Thyroid gland (tissue), 4 donors: ENCODE data around the gene TIMM29. TPM values are rescaled to one million over a fixed set of nuclear protein-coding genes. Genes with fewer than 3 reads are reported as not detected.

Source experiments
- DNase-seq, 2 donors: peaks; one replicate each; pipeline ENCODE4 v3.0.0-alpha.2; 2019
- H3K27ac ChIP-seq, 3 donors: fragments of 200-600 bp; sonication (generic); 1 replicate in 2 of 3; 2 replicates in 1 of 3; pipeline ENCODE4 v1.5.1; 2016 to 2019; ENCODE audit warnings: mild to moderate bottlenecking in 1 of 3, moderate library complexity in 1 of 3
- H3K27me3 ChIP-seq: fragments of 200-600 bp; sonication (generic); one replicate; pipeline ENCODE4 v1.5.1; 2019
- H3K36me3 ChIP-seq, 2 donors: fragments of 200-600 bp; sonication (generic); one replicate each; pipeline ENCODE4 v1.5.1; 2016 to 2019
- H3K4me1 ChIP-seq, 2 donors: fragments of 200-600 bp; sonication (generic); one replicate each; pipeline ENCODE4 v1.5.1; 2017 to 2019
- H3K4me3 ChIP-seq, 3 donors: fragments of 200-600 bp; sonication (generic); replicated peaks in 1 of 3; 1 replicate in 2 of 3; 2 replicates in 1 of 3; pipeline ENCODE4 v1.5.1; 2016; ENCODE audit warnings: mild to moderate bottlenecking in 1 of 3
- H3K9me3 ChIP-seq: fragments of 200-600 bp; sonication (generic); one replicate; pipeline ENCODE4 v1.5.1; 2017
- POLR2A ChIP-seq, 2 donors: fragments of 450-650 bp; IDR thresholded peaks; one replicate each; pipeline ENCODE4 v1.6.1; 2017; ENCODE audit warnings: antibody characterized with exemption in 2 of 2, mild to moderate bottlenecking in 2 of 2, moderate library complexity in 1 of 2
- WGBS, 2 donors: methylation state at CpG; one replicate each; pipeline ENCODE4 v1.1.5; 2017; 5-methylcytosine and 5-hydroxymethylcytosine counted together
- intact Hi-C: fragments of 100-400 bp; cut with DNase I; formaldehyde crosslinking; loops from one replicate; pipeline ENCODE4 v1.15.1; 2023
- total RNA-seq, 4 donors: library from RNA; depleted of rRNA; stranded (reverse); fragments of >200 nt; gene quantifications; one replicate each; pipeline ENCODE4 v1.2.3, GENCODE V29; 2016
- TF ChIP-seq, protein P1 (sequence below), 6 experiments: fragments of 200-600 bp in 3 of 6; fragments of 450-650 bp in 3 of 6; sonication (generic) in 3 of 6; IDR thresholded peaks; one replicate each; pipeline ENCODE4 v1.5.1; 2016 to 2019; ENCODE audit warnings: antibody characterized with exemption in 6 of 6, mild to moderate bottlenecking in 2 of 6, inconsistent platforms in 1 of 6, moderate library complexity in 1 of 6

Gene TIMM29
- total RNA-seq, 4 donors from 2014 or later = 19.6 to 39.5 (median 33.4) TPM

DNA sequence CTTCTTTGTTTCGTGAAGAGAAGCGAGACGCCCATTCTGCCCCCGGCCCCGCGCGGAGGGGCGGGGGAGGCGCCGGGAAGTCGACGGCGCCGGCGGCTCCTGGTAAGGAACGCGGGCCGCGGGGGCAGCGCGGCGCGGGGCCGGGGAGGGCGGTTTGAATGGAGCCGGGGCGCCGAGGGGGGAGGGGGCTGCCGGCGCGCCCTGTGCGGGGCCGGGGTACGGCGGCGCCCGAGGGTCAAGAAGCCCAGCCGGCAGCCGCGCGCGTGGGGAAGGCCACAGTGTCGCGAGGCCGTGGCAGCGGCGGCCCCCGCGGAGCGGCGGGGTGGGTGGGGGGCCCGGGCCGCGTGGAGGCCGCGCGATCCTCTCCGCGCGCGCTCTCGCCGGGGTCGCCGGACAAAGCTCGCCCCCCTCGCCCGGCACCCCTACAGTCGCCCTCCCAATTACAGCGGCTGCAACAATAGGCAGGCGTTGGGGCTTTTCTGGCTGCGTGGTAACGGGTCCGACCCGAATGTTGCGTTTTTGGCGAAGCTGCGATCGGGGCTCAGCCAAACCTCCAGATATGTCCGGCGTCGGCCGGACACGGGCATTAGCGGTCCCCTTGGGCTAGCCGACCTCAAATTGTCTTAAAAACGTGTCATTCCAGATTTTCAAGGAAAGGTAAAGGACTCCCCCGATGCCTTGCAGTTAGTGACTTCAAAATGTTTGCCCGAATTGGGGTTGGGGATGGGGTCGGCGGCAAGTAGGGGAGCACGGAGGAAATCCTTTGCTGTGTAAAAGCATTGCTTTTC is 32.7 kb downstream of the TIMM29 start:
- TF ChIP-seq, protein P1, sequence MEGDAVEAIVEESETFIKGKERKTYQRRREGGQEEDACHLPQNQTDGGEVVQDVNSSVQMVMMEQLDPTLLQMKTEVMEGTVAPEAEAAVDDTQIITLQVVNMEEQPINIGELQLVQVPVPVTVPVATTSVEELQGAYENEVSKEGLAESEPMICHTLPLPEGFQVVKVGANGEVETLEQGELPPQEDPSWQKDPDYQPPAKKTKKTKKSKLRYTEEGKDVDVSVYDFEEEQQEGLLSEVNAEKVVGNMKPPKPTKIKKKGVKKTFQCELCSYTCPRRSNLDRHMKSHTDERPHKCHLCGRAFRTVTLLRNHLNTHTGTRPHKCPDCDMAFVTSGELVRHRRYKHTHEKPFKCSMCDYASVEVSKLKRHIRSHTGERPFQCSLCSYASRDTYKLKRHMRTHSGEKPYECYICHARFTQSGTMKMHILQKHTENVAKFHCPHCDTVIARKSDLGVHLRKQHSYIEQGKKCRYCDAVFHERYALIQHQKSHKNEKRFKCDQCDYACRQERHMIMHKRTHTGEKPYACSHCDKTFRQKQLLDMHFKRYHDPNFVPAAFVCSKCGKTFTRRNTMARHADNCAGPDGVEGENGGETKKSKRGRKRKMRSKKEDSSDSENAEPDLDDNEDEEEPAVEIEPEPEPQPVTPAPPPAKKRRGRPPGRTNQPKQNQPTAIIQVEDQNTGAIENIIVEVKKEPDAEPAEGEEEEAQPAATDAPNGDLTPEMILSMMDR (IDR thresholded peaks at IDR 0.05) = no peak
- WGBS, 2 donors = 0 to 1% methylated on average over 17 to 32 of the region's 92 CpGs
- peak overlapping the region in 2 of 3 donors; percentile 84 to 87 for H3K27ac ChIP-seq
- peaks cover 28 to 29% of the 10 kb centered on the region in 2 donors for H3K4me1 ChIP-seq
- peak in 1 of 2 donors; percentile 65 for DNase-seq
- intact Hi-C loops = no loop called here
- H3K9me3 ChIP-seq = no peaks in the 10 kb centered on the region
- H3K27me3 ChIP-seq = no peaks in the 10 kb centered on the region
- H3K36me3 ChIP-seq = no peaks in the 10 kb centered on the region
- H3K4me3 ChIP-seq = peak overlapping the region; percentile 68 to 79 (median 70)

DNA sequence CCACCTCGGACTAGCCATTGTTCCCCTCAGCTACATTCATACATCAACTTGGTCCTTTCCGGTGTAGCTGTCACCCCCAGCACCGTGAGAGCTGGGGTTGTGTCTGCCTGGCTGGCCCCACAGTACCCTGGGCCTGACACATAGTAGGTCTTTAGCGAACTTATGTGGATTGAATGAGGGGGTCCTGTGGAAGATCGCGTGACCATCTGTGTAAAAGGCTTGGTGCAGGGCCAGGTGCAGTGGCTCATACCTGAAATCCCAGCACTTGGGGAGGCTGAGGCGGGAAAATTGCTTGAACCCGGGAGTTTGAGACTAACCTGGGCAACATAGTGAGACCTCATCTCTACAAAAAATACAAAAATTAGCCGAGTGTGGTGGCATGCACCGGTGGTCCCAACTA is 34.3 kb downstream of the TIMM29 start:
- Histone ChIP-seq H3K36me3 (no peaks in the 10 kb centered on the region), H3K4me3 (no peak overlapping the region)
- 73 to 77% methylated on average over 10 of the region's 10 CpGs for WGBS, 2 donors

DNA sequence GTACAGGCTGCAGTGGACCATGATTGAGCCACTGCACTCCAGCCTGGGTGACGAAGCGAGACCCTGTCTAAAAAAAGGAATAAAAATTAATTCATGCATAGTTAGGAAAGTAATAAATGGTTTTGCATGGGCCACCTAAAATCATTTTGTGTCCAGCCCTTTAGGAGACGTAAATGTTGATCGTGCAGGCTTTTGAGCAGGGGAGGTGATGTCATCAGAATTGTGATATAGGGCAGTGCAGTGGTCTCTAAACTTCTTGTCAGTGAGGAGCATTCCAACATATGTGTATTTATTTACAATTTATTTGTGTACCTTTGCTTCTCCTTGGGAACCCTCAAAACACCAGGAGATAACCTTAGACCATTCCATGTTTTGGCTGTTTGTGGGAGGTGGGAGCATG is 35.3 kb downstream of the TIMM29 start:
- Histone ChIP-seq H3K4me1 (peaks cover 42 to 49% of the 10 kb centered on the region in 2 donors), H3K27me3 (no peaks in the 10 kb centered on the region), H3K27ac (peak overlapping the region in 2 of 3 donors; percentile 28 to 51), H3K36me3 (no peaks in the 10 kb centered on the region), H3K9me3 (no peaks in the 10 kb centered on the region), H3K4me3 (no peak overlapping the region)
- DNase-seq = no peak
- 44 to 52% methylated on average over 4 of the region's 4 CpGs for WGBS, 2 donors
- TF ChIP-seq, protein P1 (IDR thresholded peaks at IDR 0.05) = no peak
- no peak for TF ChIP-seq POLR2A (IDR thresholded peaks at IDR 0.05)
- intact Hi-C loops = no loop called here

More for the DNA sequence above, 34.3 kb downstream of the TIMM29 start:
- DNase-seq = no peak
- intact Hi-C loops = no loop called here
- Histone ChIP-seq H3K27ac (peak overlapping the region in 1 of 3 donors; percentile 43), H3K9me3 (no peaks in the 10 kb centered on the region), H3K4me1 (peaks cover 36 to 40% of the 10 kb centered on the region in 2 donors), H3K27me3 (no peaks in the 10 kb centered on the region)
- TF ChIP-seq, protein P1 (IDR thresholded peaks at IDR 0.05) = no peak
- no peak for TF ChIP-seq POLR2A (IDR thresholded peaks at IDR 0.05)

DNA sequence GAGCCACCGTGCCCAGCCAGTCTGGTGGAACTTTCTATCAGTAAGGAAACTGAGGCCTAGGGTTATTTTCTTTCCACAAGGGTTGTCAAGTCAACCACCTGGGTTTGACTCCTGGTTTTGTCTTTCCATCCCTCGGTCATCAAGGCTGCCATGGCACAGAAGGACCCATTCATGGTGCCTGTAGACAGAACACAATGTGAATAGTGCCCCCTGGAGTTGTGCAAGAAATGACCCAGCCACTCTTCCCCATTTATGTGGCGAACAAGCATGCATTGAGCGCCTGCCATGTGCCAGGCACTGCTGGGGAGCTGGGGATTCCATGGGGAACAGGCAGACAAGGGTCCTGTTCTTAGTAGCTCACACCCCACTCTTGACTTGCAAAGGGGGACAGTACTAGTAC is 36.3 kb downstream of the TIMM29 start:
- Histone ChIP-seq H3K27me3 (no peaks in the 10 kb centered on the region), H3K4me3 (no peak overlapping the region), H3K9me3 (no peaks in the 10 kb centered on the region), H3K36me3 (no peaks in the 10 kb centered on the region), H3K27ac (no peak overlapping the region), H3K4me1 (peaks cover 45 to 54% of the 10 kb centered on the region in 2 donors)
- 92 to 100% methylated on average over 4 of the region's 4 CpGs for WGBS, 2 donors
- intact Hi-C loops = no loop called here
- no peak for DNase-seq
- no peak for TF ChIP-seq POLR2A (IDR thresholded peaks at IDR 0.05)
- TF ChIP-seq, protein P1 (IDR thresholded peaks at IDR 0.05) = no peak

DNA sequence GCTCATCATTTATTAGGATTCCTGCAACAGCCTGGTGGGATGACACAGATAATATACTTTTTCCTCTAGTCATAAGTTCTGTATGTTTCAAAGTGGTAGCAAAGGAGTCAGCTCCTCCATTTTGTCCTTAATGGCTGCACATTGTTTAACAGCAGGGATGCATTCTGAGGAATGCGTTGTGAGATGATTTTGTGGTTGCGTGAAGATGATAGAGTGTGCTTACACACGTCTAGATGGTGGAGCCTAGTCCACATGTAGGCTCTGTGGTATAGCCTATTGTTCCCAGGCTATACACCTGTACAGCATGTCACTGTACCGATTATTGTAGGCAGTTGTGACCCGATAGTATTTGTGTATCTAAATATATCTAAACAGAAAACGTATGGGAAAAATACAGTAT is 36.8 kb downstream of the TIMM29 start:
- Histone ChIP-seq H3K27me3 (no peaks in the 10 kb centered on the region), H3K36me3 (no peaks in the 10 kb centered on the region), H3K27ac (no peak overlapping the region), H3K9me3 (no peaks in the 10 kb centered on the region), H3K4me3 (no peak overlapping the region), H3K4me1 (peaks cover 41 to 51% of the 10 kb centered on the region in 2 donors)
- DNase-seq = no peak
- TF ChIP-seq, protein P1 (IDR thresholded peaks at IDR 0.05) = no peak
- no peak for TF ChIP-seq POLR2A (IDR thresholded peaks at IDR 0.05)
- 88% methylated on average over 6 of the region's 6 CpGs for WGBS, 2 donors
- intact Hi-C loops = no loop called here
